Upper lobe of right lung (tissue), 1 donor: ENCODE results near the gene CAP1. TPM values are rescaled to one million over a fixed set of nuclear protein-coding genes. Genes with fewer than 3 reads are reported as not detected.

ENCODE experiments used
- ATAC-seq: fragments of 200-7000 bp; cut with Tn5 transposase; one replicate; pipeline ENCODE4 v1.9.1; 2020; ENCODE audit warnings: mild to moderate bottlenecking, moderate library complexity
- DNase-seq: peaks from one replicate; pipeline ENCODE4 v3.0.0-alpha.2; 2020
- H3K27ac ChIP-seq: fragments of 200-600 bp; one replicate; pipeline ENCODE4 v1.8.0; 2022
- H3K27me3 ChIP-seq: fragments of 200-600 bp; one replicate; pipeline ENCODE4 v1.8.0; 2022; ENCODE audit warnings: mild to moderate bottlenecking
- H3K36me3 ChIP-seq: fragments of 200-600 bp; one replicate; pipeline ENCODE4 v1.8.0; 2022
- H3K4me1 ChIP-seq: fragments of 200-600 bp; one replicate; pipeline ENCODE4 v1.8.0; 2022
- H3K4me3 ChIP-seq: fragments of 200-600 bp; one replicate; pipeline ENCODE4 v1.8.0; 2022; ENCODE audit warnings: mild to moderate bottlenecking
- H3K9me3 ChIP-seq: fragments of 200-600 bp; one replicate; pipeline ENCODE4 v1.8.0; 2022
- CTCF ChIP-seq: fragments of 200-600 bp; IDR thresholded peaks from one replicate; pipeline ENCODE4 v1.8.0; 2022; ENCODE audit warnings: antibody characterized with exemption
- intact Hi-C: fragments of 100-400 bp; cut with DNase I; formaldehyde crosslinking; loops from one replicate; pipeline ENCODE4 v1.11.0; 2022
- total RNA-seq: library from RNA; stranded (reverse); fragmentation: NEBNext Ultra II Directional; extraction: Animal tissue kit (Norgen Biotek cat#: 25700); gene quantifications from one replicate; pipeline ENCODE4 v1.2.1, GENCODE V29; 2021
- donor health status: DM: no; HTN: yes; CAD: no; lungs with severe emphysema.

The CAP1 gene
- total RNA-seq, 1 donor from 2014 or later = 373 TPM

- Histone ChIP-seq H3K27me3 (no peaks in the 10 kb centered on the region), H3K36me3 (no peaks in the 10 kb centered on the region), H3K9me3 (no peaks in the 10 kb centered on the region), H3K4me3 (no peak overlapping the region), H3K4me1 (no peaks in the 10 kb centered on the region), H3K27ac (no peak overlapping the region)
- TF ChIP-seq CTCF = no peak
- DNase-seq (no peak), ATAC-seq (no peak)
- intact Hi-C loops = no loop called here
Measured at GRCh38 chr1:40014812-40015594, 25.5 kb upstream of the CAP1 start.

- intact Hi-C loops = no loop called here
- ATAC-seq = no peak
- no peak overlapping the region for H3K27ac ChIP-seq
Measured at GRCh38 chr1:40017951-40018575, 22.5 kb upstream of the CAP1 start.

GRCh38 chr1:40020447-40021085, 20.0 kb upstream of the CAP1 start:
- H3K4me3 ChIP-seq = no peak overlapping the region
- no peaks in the 10 kb centered on the region for H3K27me3 ChIP-seq
- TF ChIP-seq CTCF = no peak
- DNase-seq (no peak), ATAC-seq (no peak)
- H3K9me3 ChIP-seq = no peaks in the 10 kb centered on the region
- H3K36me3 ChIP-seq = no peaks in the 10 kb centered on the region
- H3K27ac ChIP-seq = no peak overlapping the region
- no peaks in the 10 kb centered on the region for H3K4me1 ChIP-seq
- intact Hi-C loops = no loop called here

More at GRCh38 chr1:40017951-40018575, 22.5 kb upstream of the CAP1 start:
- Histone ChIP-seq H3K36me3 (no peaks in the 10 kb centered on the region), H3K9me3 (no peaks in the 10 kb centered on the region), H3K4me3 (no peak overlapping the region), H3K4me1 (no peaks in the 10 kb centered on the region), H3K27me3 (no peaks in the 10 kb centered on the region)
- TF ChIP-seq CTCF = no peak
- DNase-seq = no peak

- H3K9me3 ChIP-seq = no peaks in the 10 kb centered on the region
- no peaks in the 10 kb centered on the region for H3K27me3 ChIP-seq
- no peak overlapping the region for H3K4me3 ChIP-seq
- DNase-seq (no peak), ATAC-seq (no peak)
- intact Hi-C loops = no loop called here
- H3K36me3 ChIP-seq = no peaks in the 10 kb centered on the region
- TF ChIP-seq CTCF = no peak
- no peak overlapping the region for H3K27ac ChIP-seq
- H3K4me1 ChIP-seq = no peaks in the 10 kb centered on the region
Measured at GRCh38 chr1:40023379-40023944, 17.1 kb upstream of the CAP1 start.

GRCh38 chr1:40024671-40025070, 15.9 kb upstream of the CAP1 start:
- DNase-seq = no peak
- no peaks in the 10 kb centered on the region for H3K36me3 ChIP-seq
- no peaks in the 10 kb centered on the region for H3K27me3 ChIP-seq
- H3K4me1 ChIP-seq = no peaks in the 10 kb centered on the region
- no peak overlapping the region for H3K27ac ChIP-seq
- ATAC-seq = no peak
- no peaks in the 10 kb centered on the region for H3K9me3 ChIP-seq
- H3K4me3 ChIP-seq = no peak overlapping the region
- intact Hi-C loops = no loop called here
- TF ChIP-seq CTCF = no peak
